Fibroblast of peridontal ligament (primary cell): ENCODE measurements around the gene NDUFA7.
"Not testable (repeated sequence)": the region's sequence is repeated elsewhere in the genome, so short reads cannot be mapped to it uniquely, and the experiment has no call there.

Source experiments
- DNase-seq: peaks from one replicate; pipeline ENCODE4 v3.0.0-alpha.2; 2010; ENCODE audit errors: extremely low read depth

The NDUFA7 gene

GRCh38 chr19:8264248-8264647, 56.9 kb downstream of the NDUFA7 start:
- not testable (repeated sequence) for DNase-seq

GRCh38 chr19:8262431-8262830, 58.7 kb downstream of the NDUFA7 start:
- DNase-seq, result no peak

- DNase-seq, result no peak
Measured at GRCh38 chr19:8261881-8262280, 59.3 kb downstream of the NDUFA7 start.

- no peak for DNase-seq
Measured at GRCh38 chr19:8261347-8261746, 59.8 kb downstream of the NDUFA7 start.
